OCI-M2 (cell line): Measurements from ENCODE around the gene GABRP.
"Not testable (repeated sequence)": the region's sequence is repeated elsewhere in the genome, so short reads cannot be mapped to it uniquely, and the experiment has no call there.

Experiments
- DNase-seq: peaks from one replicate; lab custom pipeline; 2025; ENCODE audit not compliant: unreplicated experiment; lab: John Stamatoyannopoulos, UW

The GABRP gene

GRCh38 chr5:170791325-170791954 is 7.9 kb downstream of the GABRP start:
- peak; percentile 4 for DNase-seq

GRCh38 chr5:170792878-170793277 is 9.4 kb downstream of the GABRP start:
- no peak for DNase-seq

- DNase-seq: no peak
Measured at GRCh38 chr5:170795154-170795553, 11.6 kb downstream of the GABRP start.

DNA sequence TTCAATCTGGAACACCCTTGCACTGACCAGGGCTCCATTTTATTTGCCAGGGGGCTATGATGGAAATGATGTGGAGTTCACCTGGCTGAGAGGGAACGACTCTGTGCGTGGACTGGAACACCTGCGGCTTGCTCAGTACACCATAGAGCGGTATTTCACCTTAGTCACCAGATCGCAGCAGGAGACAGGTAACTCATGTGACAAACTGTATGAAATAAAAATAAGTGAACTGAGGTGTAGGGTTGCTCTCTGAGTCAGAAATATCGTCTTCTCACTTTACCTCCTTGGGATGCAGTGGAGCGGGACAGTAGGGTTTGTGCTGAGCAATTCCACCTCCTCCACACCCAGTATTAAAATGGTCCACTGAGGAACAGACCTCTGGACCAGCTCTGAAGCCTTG is 22.1 kb downstream of the GABRP start:
- DNase-seq: no peak

DNA sequence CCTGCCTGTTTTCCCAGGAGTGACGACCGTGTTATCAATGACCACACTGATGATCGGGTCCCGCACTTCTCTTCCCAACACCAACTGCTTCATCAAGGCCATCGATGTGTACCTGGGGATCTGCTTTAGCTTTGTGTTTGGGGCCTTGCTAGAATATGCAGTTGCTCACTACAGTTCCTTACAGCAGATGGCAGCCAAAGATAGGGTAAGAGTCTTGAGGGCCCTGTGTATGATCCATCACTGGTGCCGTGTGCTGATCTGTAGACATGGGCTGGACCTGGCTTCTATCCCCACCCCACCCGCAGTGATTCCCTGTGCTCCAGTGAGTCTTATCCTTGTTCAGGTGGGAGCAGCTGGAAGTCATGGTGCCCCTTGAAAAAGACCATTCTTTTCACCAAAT is 26.0 kb downstream of the GABRP start:
- no peak for DNase-seq

DNA sequence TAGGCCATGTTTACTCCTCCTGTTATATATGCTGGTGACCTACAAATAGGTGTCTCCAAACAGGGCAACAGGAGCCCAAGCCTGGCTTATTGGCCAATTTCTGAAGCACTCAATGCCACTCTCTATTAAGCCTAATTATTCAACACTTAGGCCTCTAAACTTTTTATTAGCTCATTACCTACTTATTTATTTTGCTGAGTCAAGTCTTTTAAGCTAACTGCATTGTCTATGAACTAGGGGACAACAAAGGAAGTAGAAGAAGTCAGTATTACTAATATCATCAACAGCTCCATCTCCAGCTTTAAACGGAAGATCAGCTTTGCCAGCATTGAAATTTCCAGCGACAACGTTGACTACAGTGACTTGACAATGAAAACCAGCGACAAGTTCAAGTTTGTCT is 28.2 kb downstream of the GABRP start:
- DNase-seq: no peak

DNA sequence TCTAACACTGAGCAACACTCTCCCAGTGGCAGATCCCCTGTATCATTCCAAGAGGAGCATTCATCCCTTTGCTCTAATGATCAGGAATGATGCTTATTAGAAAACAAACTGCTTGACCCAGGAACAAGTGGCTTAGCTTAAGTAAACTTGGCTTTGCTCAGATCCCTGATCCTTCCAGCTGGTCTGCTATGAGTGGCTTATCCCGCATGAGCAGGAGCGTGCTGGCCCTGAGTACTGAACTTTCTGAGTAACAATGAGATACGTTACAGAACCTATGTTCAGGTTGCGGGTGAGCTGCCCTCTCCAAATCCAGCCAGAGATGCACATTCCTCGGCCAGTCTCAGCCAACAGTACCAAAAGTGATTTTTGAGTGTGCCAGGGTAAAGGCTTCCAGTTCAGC is 29.7 kb downstream of the GABRP start:
- no peak for DNase-seq

DNA sequence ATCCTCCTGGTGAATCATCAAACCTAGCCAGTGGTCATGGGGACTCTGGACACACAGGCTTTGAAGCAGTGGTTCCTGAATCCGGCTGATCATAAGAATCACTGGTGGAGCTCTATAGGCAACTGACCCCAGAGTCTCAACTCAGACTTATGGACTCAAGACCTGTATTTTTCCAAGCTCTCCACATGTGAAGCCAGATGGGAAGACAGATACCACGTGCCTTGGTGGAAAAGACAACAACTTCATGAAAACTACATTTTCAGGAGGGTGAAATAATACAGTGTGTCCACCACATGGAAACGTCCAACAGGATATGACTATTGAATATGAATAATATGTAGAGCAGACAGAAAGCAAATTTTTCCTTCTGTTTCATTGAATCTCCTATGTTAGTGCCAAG is 33.7 kb downstream of the GABRP start:
- DNase-seq: no peak

- no peak for DNase-seq
Measured at GRCh38 chr5:170818232-170818631, 34.7 kb downstream of the GABRP start.

GRCh38 chr5:170819824-170820223 is 36.3 kb downstream of the GABRP start:
- DNase-seq: no peak

- no peak for DNase-seq
Measured at GRCh38 chr5:170821257-170821800, 37.8 kb downstream of the GABRP start.

DNA sequence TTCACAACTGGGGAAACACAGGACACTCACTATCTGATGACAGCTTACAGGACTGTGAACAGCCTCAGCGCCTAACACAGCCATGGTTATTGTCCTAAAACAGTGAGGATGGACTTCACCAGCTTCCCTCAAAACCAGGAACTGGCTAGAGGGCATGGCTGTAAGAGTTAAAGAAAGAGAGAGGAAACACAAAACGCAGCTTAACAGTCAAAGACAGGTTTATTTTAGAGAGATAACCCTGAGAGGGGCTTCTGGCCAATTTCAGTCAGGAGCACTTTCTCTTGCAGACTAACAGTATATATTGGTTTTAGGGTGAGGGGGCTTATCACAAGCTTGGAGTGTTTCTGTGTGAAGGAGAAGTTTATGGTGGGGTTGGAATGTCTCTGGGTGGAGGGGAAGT is 42.6 kb downstream of the GABRP start:
- DNase-seq: no peak

DNA sequence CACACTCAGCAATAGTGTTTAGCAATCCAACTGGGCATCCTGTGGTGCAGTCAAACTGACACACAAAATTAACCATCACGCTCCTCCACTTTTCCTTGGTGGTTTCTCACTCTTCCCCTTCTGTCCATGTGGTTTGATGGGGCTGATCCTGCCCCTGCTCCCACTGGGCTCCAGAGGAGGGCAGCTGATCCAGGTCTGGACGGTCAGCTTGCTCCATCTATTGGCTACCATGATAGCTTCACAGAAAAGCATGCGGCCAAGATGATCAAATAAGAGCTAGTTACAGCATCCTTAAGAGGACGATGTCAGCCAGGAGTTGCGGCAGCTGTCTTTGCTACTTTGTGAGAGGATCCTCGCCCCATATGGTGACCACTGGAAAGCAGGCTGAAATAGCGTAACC is 48.7 kb downstream of the GABRP start:
- no peak for DNase-seq

- not testable (repeated sequence) for DNase-seq
Measured at GRCh38 chr5:170833981-170834380, 50.5 kb downstream of the GABRP start.

DNA sequence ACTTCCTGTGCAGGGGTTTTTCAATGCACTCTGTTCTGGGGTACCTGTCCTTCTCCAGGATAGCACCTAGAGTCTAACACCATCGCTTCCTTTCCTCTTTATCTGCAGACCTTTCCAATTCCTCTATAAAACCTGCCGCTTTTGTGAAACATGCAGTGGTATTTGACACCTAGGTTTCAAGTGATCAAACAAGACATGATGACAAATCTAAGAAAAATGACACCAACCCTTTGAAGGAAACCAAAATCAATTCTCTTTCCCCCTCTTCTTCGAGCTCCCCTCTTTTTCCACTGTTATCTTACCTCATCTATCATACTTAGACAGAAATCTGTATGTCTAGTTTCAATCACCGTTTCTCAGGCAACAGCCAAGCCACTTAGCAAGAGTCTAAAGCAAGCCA is 52.7 kb downstream of the GABRP start:
- no peak for DNase-seq

- DNase-seq: no peak
Measured at GRCh38 chr5:170843870-170844269, 60.3 kb downstream of the GABRP start.

GRCh38 chr5:170844651-170845050 is 61.1 kb downstream of the GABRP start:
- DNase-seq: no peak

- no peak for DNase-seq
Measured at GRCh38 chr5:170846416-170846815, 62.9 kb downstream of the GABRP start.

GRCh38 chr5:170846846-170847245 is 63.3 kb downstream of the GABRP start:
- no peak for DNase-seq

GRCh38 chr5:170848033-170848432 is 64.5 kb downstream of the GABRP start:
- no peak for DNase-seq

DNA sequence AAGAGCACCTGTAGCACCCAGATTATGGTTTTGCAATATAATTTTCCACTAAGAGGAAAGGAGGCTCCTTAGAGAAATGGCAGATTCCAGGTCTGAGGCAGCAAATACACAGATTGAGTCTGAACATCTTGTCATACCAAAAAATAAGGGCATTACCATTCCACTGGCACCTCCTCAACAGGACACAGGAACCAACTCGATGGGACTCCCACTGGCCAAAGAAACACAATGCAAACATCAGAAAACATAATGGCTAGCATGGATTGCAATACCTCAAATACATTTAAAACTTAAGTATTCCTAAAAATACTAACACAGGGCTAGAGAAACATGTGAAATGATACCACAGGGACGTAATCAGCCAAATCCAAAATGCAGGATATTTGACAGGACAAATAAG is 65.8 kb downstream of the GABRP start:
- DNase-seq: no peak

DNA sequence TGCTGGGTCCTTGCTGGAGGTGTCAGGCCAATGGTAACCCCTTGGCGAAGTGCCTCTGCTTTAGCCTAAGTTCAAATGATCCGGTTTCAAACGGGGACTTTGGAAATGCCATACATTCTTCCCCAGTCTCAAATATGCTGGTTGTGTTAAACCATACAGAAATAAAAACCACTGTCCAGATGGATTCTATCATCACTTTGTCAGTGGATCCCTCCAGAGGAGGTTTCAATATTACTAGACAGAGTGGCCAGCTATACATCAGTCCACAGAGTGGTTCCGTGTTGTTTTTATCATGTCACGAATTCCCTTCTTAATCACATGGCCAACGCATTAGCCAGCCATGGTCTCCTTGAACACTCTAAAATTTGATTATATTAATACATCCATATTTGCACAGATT is 71.0 kb downstream of the GABRP start:
- DNase-seq: no peak

GRCh38 chr5:170857066-170857465 is 73.5 kb downstream of the GABRP start:
- DNase-seq: no peak
